HEK293 (cell line): ENCODE data around the gene GPR62.

Experiments
- CTCF ChIA-PET: fragments of 350-600 bp; formaldehyde crosslinking; extraction: SDS; loops from one replicate; lab custom pipeline; 2021; ENCODE audit warnings: antibody characterized with exemption; lab: Yijun Ruan, JAX
- POLR2A ChIA-PET: fragments of 300-600 bp; formaldehyde crosslinking; extraction: SDS; loops from one replicate; lab custom pipeline; 2020; ENCODE audit warnings: antibody characterized with exemption, inconsistent platforms; lab: Yijun Ruan, JAX
- H3K27ac ChIP-seq: fragments of 200-500 bp; sonication (Bioruptor generic); 2 replicates; pipeline ENCODE4 v1.5.1; 2014; ENCODE audit warnings: low read depth, low read length, control low read depth, inconsistent platforms; ENCODE audit errors: extremely low read depth
- H3K36me3 ChIP-seq, 2 experiments: fragments of 200-500 bp in 1 of 2; sonication (Bioruptor generic) in 1 of 2; 1 replicate in 1 of 2; 2 replicates in 1 of 2; pipeline ENCODE4 v1.5.1; 2014 to 2017; ENCODE audit warnings: inconsistent platforms in 2 of 2, low read length in 2 of 2; ENCODE audit not compliant: control insufficient read depth in 2 of 2, insufficient read depth in 1 of 2
- H3K4me1 ChIP-seq: fragments of 200-500 bp; sonication (Bioruptor generic); 2 replicates; pipeline ENCODE4 v1.5.1; 2014; ENCODE audit warnings: mild to moderate bottlenecking, low read length, inconsistent platforms; ENCODE audit not compliant: control insufficient read depth, insufficient read depth
- H3K4me3 ChIP-seq: 2 replicates; pipeline ENCODE4 v1.5.1; 2011; ENCODE audit warnings: low read depth, mild to moderate bottlenecking, control low read depth, low read length, moderate library complexity
- H3K9me3 ChIP-seq: fragments of 200-500 bp; sonication (Bioruptor generic); 2 replicates; pipeline ENCODE4 v1.5.1; 2014; ENCODE audit warnings: low read depth, low read length, inconsistent platforms; ENCODE audit not compliant: control insufficient read depth, insufficient read depth
- GLIS1 ChIP-seq: fragments of 450-650 bp; formaldehyde crosslinking; IDR thresholded peaks from 2 replicates; pipeline ENCODE4 v1.5.1; 2016; ENCODE audit warnings: missing biosample characterization, missing genetic modification characterization
- KLF9 ChIP-seq: fragments of 450-650 bp; formaldehyde crosslinking; IDR thresholded peaks from 2 replicates; pipeline ENCODE4 v1.5.1; 2016; ENCODE audit warnings: missing biosample characterization, missing genetic modification characterization, low read depth
- OSR2 ChIP-seq: fragments of 450-650 bp; formaldehyde crosslinking; IDR thresholded peaks from 2 replicates; pipeline ENCODE4 v1.5.1; 2016; ENCODE audit warnings: missing biosample characterization, missing genetic modification characterization
- SCRT2 ChIP-seq: fragments of 450-650 bp; formaldehyde crosslinking; IDR thresholded peaks from 2 replicates; pipeline ENCODE4 v1.5.1; 2016; ENCODE audit warnings: missing biosample characterization, missing genetic modification characterization
- YY1 ChIP-seq: fragments of 450-650 bp; formaldehyde crosslinking; IDR thresholded peaks from 2 replicates; pipeline ENCODE4 v1.5.1; 2018; ENCODE audit warnings: missing biosample characterization, missing genetic modification characterization
- ZBTB20 ChIP-seq: fragments of 450-650 bp; formaldehyde crosslinking; IDR thresholded peaks from 2 replicates; pipeline ENCODE4 v1.5.1; 2016; ENCODE audit warnings: missing biosample characterization, missing genetic modification characterization
- ZBTB21 ChIP-seq: fragments of 450-650 bp; formaldehyde crosslinking; IDR thresholded peaks from 2 replicates; pipeline ENCODE4 v1.5.1; 2017; ENCODE audit warnings: missing biosample characterization, missing genetic modification characterization
- ZEB2 ChIP-seq: fragments of 450-650 bp; formaldehyde crosslinking; IDR thresholded peaks from 2 replicates; pipeline ENCODE4 v1.5.1; 2016; ENCODE audit warnings: missing biosample characterization, missing genetic modification characterization
- ZIC2 ChIP-seq: fragments of 450-650 bp; formaldehyde crosslinking; IDR thresholded peaks from 2 replicates; pipeline ENCODE4 v1.5.1; 2016; ENCODE audit warnings: missing biosample characterization, missing genetic modification characterization
- ZNF140 ChIP-seq: fragments of 450-650 bp; formaldehyde crosslinking; IDR thresholded peaks from 2 replicates; pipeline ENCODE4 v1.5.1; 2016; ENCODE audit warnings: missing biosample characterization, missing genetic modification characterization
- ZNF214 ChIP-seq: fragments of 450-650 bp; formaldehyde crosslinking; IDR thresholded peaks from 2 replicates; pipeline ENCODE4 v1.5.1; 2017; ENCODE audit warnings: missing biosample characterization, mild to moderate bottlenecking, missing genetic modification characterization, borderline replicate concordance
- ZNF23 ChIP-seq: fragments of 450-650 bp; formaldehyde crosslinking; IDR thresholded peaks from 2 replicates; pipeline ENCODE4 v1.5.1; 2016; ENCODE audit warnings: missing biosample characterization, missing genetic modification characterization, borderline replicate concordance
- ZNF239 ChIP-seq: fragments of 450-650 bp; formaldehyde crosslinking; IDR thresholded peaks from 2 replicates; pipeline ENCODE4 v1.5.1; 2016; ENCODE audit warnings: missing biosample characterization, missing genetic modification characterization
- ZNF335 ChIP-seq: fragments of 450-650 bp; formaldehyde crosslinking; conservative IDR thresholded peaks from 2 replicates; pipeline ENCODE4 v1.5.1; 2016; ENCODE audit warnings: missing biosample characterization, missing genetic modification characterization
- ZNF394 ChIP-seq: fragments of 450-650 bp; formaldehyde crosslinking; IDR thresholded peaks from 2 replicates; pipeline ENCODE4 v1.5.1; 2016; ENCODE audit warnings: missing biosample characterization, missing genetic modification characterization, mild to moderate bottlenecking, moderate library complexity, borderline replicate concordance
- ZNF544 ChIP-seq: fragments of 450-650 bp; formaldehyde crosslinking; IDR thresholded peaks from 2 replicates; pipeline ENCODE4 v1.5.0; 2017; ENCODE audit warnings: missing biosample characterization, missing genetic modification characterization
- ZNF610 ChIP-seq: fragments of 450-650 bp; formaldehyde crosslinking; IDR thresholded peaks from 2 replicates; pipeline ENCODE4 v1.5.1; 2016; ENCODE audit warnings: missing biosample characterization, missing genetic modification characterization, borderline replicate concordance
- ZNF621 ChIP-seq: fragments of 450-650 bp; formaldehyde crosslinking; IDR thresholded peaks from 2 replicates; pipeline ENCODE4 v1.5.1; 2017; ENCODE audit warnings: missing biosample characterization, missing genetic modification characterization
- ZNF629 ChIP-seq: fragments of 450-650 bp; formaldehyde crosslinking; IDR thresholded peaks from 2 replicates; pipeline ENCODE4 v1.5.1; 2017; ENCODE audit warnings: missing biosample characterization, missing genetic modification characterization
- ZNF677 ChIP-seq: fragments of 450-650 bp; IDR thresholded peaks from 2 replicates; pipeline ENCODE4 v1.5.0; 2018; ENCODE audit warnings: missing biosample characterization, mild to moderate bottlenecking, missing genetic modification characterization, moderate library complexity
- ZNF747 ChIP-seq: fragments of 450-650 bp; formaldehyde crosslinking; IDR thresholded peaks from 2 replicates; pipeline ENCODE4 v1.5.1; 2016; ENCODE audit warnings: missing biosample characterization, missing genetic modification characterization
- ZNF768 ChIP-seq: fragments of 450-650 bp; formaldehyde crosslinking; IDR thresholded peaks from 2 replicates; pipeline ENCODE4 v1.5.1; 2018; ENCODE audit warnings: missing biosample characterization, mild to moderate bottlenecking, missing genetic modification characterization
- ZNF785 ChIP-seq: fragments of 450-650 bp; formaldehyde crosslinking; IDR thresholded peaks from 2 replicates; pipeline ENCODE4 v1.5.1; 2016; ENCODE audit warnings: missing biosample characterization, missing genetic modification characterization
- ZNF837 ChIP-seq: fragments of 450-650 bp; formaldehyde crosslinking; IDR thresholded peaks from 2 replicates; pipeline ENCODE4 v1.5.1; 2016; ENCODE audit warnings: missing biosample characterization, missing genetic modification characterization
- ZSCAN5A ChIP-seq: fragments of 450-650 bp; formaldehyde crosslinking; IDR thresholded peaks from 2 replicates; pipeline ENCODE4 v1.5.1; 2016; ENCODE audit warnings: missing biosample characterization, missing genetic modification characterization

Gene GPR62

GRCh38 chr3:51950899-51951298, 4.3 kb upstream of the GPR62 start:
- no peak for TF ChIP-seq ZNF335 (tag by site-specific recombination)
- no peak for TF ChIP-seq KLF9 (tag by site-specific recombination)
- no peak for TF ChIP-seq ZNF610 (tag by site-specific recombination)
- no peak for TF ChIP-seq ZNF394 (tag by site-specific recombination)
- TF ChIP-seq ZNF747 (tag by site-specific recombination) = no peak
- no peak for TF ChIP-seq ZNF677 (tag by site-specific recombination)
- TF ChIP-seq ZNF621 (tag by site-specific recombination) = no peak
- no peak for TF ChIP-seq ZNF768 (tag by site-specific recombination)
- TF ChIP-seq ZNF837 (tag by site-specific recombination) = no peak
- no peak for TF ChIP-seq ZNF239 (tag by site-specific recombination)
- no peak for TF ChIP-seq ZSCAN5A
- no peak for TF ChIP-seq ZNF23
- peaks cover 0 to 6% of the 10 kb centered on the region in 2 experiments; a peak in 1 of 3 replicates for H3K36me3 ChIP-seq
- CTCF ChIA-PET = interaction anchor here (2.6 kb wide), 1 partner anchor 9 kb away, joined by 10 read pairs; the partner anchor contains the start of genes PARP3 and RRP9
- POLR2A ChIA-PET = no interaction called here
- H3K4me1 ChIP-seq = no peaks in the 10 kb centered on the region
- H3K27ac ChIP-seq = no peak overlapping the region
- no peak overlapping the region for H3K4me3 ChIP-seq
- no peaks in the 10 kb centered on the region for H3K9me3 ChIP-seq

DNA sequence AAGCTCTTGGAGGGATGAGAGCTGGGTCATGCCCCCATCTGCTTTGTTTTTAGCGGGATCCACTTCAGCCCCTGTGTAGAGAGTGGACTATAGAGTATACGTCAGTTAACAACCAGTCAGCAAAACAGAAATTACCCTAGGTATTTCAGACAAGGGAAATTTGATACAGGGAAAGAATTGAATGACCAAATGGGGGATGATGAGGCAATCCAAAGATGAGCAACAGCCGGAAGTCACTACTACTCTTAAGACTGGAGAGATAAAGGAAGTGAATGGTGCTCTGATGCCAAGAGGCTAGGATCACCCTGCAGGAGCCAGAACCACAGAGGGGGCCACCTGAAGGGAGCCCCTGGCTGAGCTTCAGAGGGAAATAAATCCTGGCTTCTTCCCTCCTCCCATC, 1.7 kb upstream of the GPR62 start:
- Histone ChIP-seq H3K36me3 (peaks cover 0 to 15% of the 10 kb centered on the region in 2 experiments; a peak in 1 of 3 replicates), H3K9me3 (no peaks in the 10 kb centered on the region), H3K4me3 (no peak overlapping the region), H3K4me1 (no peaks in the 10 kb centered on the region), H3K27ac (no peak overlapping the region)
- TF ChIP-seq ZNF785 (tag by site-specific recombination) (no peak), ZIC2 (peak; percentile 31; the same call in 1 of the 2 replicates), ZBTB20 (tag by site-specific recombination) (no peak), GLIS1 (tag by site-specific recombination) (peak; percentile 30; the same call in 1 of the 2 replicates), YY1 (tag by site-specific recombination) (no peak), ZEB2 (0 out of 2 replicates have a peak, but pooled peaks have one; percentile 46), ZBTB21 (tag by site-specific recombination) (peak; percentile 10; the same call in 1 of the 2 replicates), ZNF544 (no peak), ZNF629 (peak; percentile 67), SCRT2 (0 out of 2 replicates have a peak, but pooled peaks have one; percentile 19), ZNF140 (tag by site-specific recombination) (no peak), ZNF214 (tag by site-specific recombination) (no peak), OSR2 (no peak)
- ChIA-PET POLR2A (interaction anchor here (0.7 to 1.2 kb wide), 2 partner anchors 29 to 39 kb away, joined by 3 to 4 read pairs; partner anchors contain the start of gene ACY1), CTCF (interaction anchor here (0.6 to 2.8 kb wide), 2 partner anchors 11 to 20 kb away, joined by 3 to 6 read pairs; partner anchors contain the start of genes PARP3 and RRP9)
